Keratinocyte (primary cell): ENCODE data around the gene DUSP16. TPM values are rescaled to one million over a fixed set of nuclear protein-coding genes. Genes with fewer than 3 reads are reported as not detected.

Experiments used
- DNase-seq: peaks from one replicate; pipeline ENCODE4 v3.0.0-alpha.2; 2011; ENCODE audit warnings: low read depth, missing footprints, low spot score
- FAIRE-seq: peaks from 2 replicates; lab custom pipeline; 2011; peaks lifted over from hg19 to GRCh38; lab: Jason Lieb, UNC
- H2AFZ ChIP-seq: 2 replicates; pipeline ENCODE4 v1.6.0; 2012; ENCODE audit warnings: low read length, control low read depth, inconsistent platforms; ENCODE audit not compliant: control insufficient read depth
- H3K27ac ChIP-seq: 2 replicates; pipeline ENCODE4 v1.5.1; 2011; ENCODE audit warnings: low read length; ENCODE audit not compliant: control insufficient read depth, insufficient read depth
- H3K27me3 ChIP-seq: 3 replicates; pipeline ENCODE4 v1.6.0; 2011; ENCODE audit warnings: low read length; ENCODE audit not compliant: control insufficient read depth, insufficient read depth; ENCODE audit errors: extremely low read depth
- H3K36me3 ChIP-seq, 2 experiments: 2 replicates in 1 of 2; 3 replicates in 1 of 2; pipeline ENCODE4 v1.5.1; 2011; ENCODE audit warnings: low read length in 2 of 2, mild to moderate bottlenecking in 1 of 2; ENCODE audit not compliant: control insufficient read depth in 2 of 2, insufficient read depth in 2 of 2; ENCODE audit errors: extremely low read depth in 1 of 2
- H3K4me1 ChIP-seq: 3 replicates; pipeline ENCODE4 v1.5.1; 2011; ENCODE audit warnings: low read length; ENCODE audit not compliant: control insufficient read depth, insufficient read depth; ENCODE audit errors: extremely low read depth
- H3K4me2 ChIP-seq: 3 replicates; pipeline ENCODE4 v1.6.0; 2011; ENCODE audit warnings: low read depth, low read length; ENCODE audit not compliant: control insufficient read depth, insufficient read depth; ENCODE audit errors: extremely low read depth
- H3K4me3 ChIP-seq, 3 experiments: fragments of 200-600 bp in 1 of 3; sonication (generic) in 1 of 3; 2 replicates in 2 of 3; 3 replicates in 1 of 3; pipeline ENCODE4 v1.5.1; 2011 to 2016; ENCODE audit warnings: low read length in 3 of 3, mild to moderate bottlenecking in 3 of 3, control low read depth in 2 of 3, inconsistent platforms in 1 of 3, low read depth in 1 of 3, mixed read lengths in 1 of 3, mixed run types in 1 of 3, moderate library complexity in 1 of 3; ENCODE audit not compliant: control insufficient read depth in 2 of 3, insufficient read depth in 2 of 3; ENCODE audit errors: extremely low read depth in 1 of 3
- H3K79me2 ChIP-seq: 2 replicates; pipeline ENCODE4 v1.6.0; 2012; ENCODE audit warnings: low read length; ENCODE audit not compliant: control insufficient read depth, insufficient read depth
- H3K9ac ChIP-seq: 3 replicates; pipeline ENCODE4 v1.6.0; 2011; ENCODE audit warnings: low read length; ENCODE audit not compliant: control insufficient read depth, insufficient read depth; ENCODE audit errors: extremely low read depth
- H3K9me1 ChIP-seq: 3 replicates; pipeline ENCODE4 v1.6.0; 2011; ENCODE audit warnings: low read length; ENCODE audit not compliant: control insufficient read depth, insufficient read depth; ENCODE audit errors: extremely low read depth
- H3K9me3 ChIP-seq: 2 replicates; pipeline ENCODE4 v1.5.1; 2012; ENCODE audit warnings: low read depth, low read length; ENCODE audit not compliant: control insufficient read depth
- H4K20me1 ChIP-seq: 3 replicates; pipeline ENCODE4 v1.6.0; 2011; ENCODE audit warnings: low read length; ENCODE audit not compliant: control insufficient read depth, insufficient read depth; ENCODE audit errors: extremely low read depth
- CTCF ChIP-seq, 3 experiments: IDR thresholded peaks in 1 of 3; conservative IDR thresholded peaks in 1 of 3; optimal IDR thresholded peaks in 1 of 3; 2 replicates in 2 of 3; 3 replicates in 1 of 3; pipeline versions ENCODE3 to v1.5.1; 2011; ENCODE audit warnings: low read length in 3 of 3, mild to moderate bottlenecking in 3 of 3, moderate library complexity in 2 of 3, control low read depth in 1 of 3, inconsistent platforms in 1 of 3; ENCODE audit not compliant: insufficient read depth in 2 of 3; ENCODE audit errors: extremely low read depth in 1 of 3
- EZH2 ChIP-seq: IDR thresholded peaks from one replicate; pipeline ENCODE4 v1.6.1; 2012; ENCODE audit warnings: inconsistent platforms, mild to moderate bottlenecking, low read length, moderate library complexity
- dilution Hi-C: fragments of 300-500 bp; cut with MboI; formaldehyde crosslinking; loops from one replicate; pipeline ENCODE4 v1.7.0; 2020; ENCODE audit warnings: low sequenced_read_pairs; ENCODE audit not compliant: extremely low pct_ligation_motif_present
- polyA plus RNA-seq, 5 experiments: library from polyadenylated mRNA; depleted of rRNA in 3 of 5; stranded (reverse) in 3 of 5; stranded (forward) in 1 of 5; unstranded in 1 of 5; fragments of >200 nt; gene quantifications; 1 replicate in 1 of 5; 2 replicates in 3 of 5; 3 replicates in 1 of 5; pipeline versions ENCODE4 v1.2.1 to v1.2.3, GENCODE V29; 2011 to 2012; ENCODE audit warnings: missing spikeins in 2 of 5, low read depth in 1 of 5, low replicate concordance in 1 of 5

DUSP16 gene
- polyA plus RNA-seq, 1 donor (not counting 4 experiments of a cell fraction or from before 2014, with no cell fraction given): 9.3 TPM

GRCh38 chr12:12481631-12482030 lies 81.0 kb downstream of the DUSP16 start:
- peaks cover 8 to 16% of the 10 kb centered on the region in 2 experiments for H3K36me3 ChIP-seq
- H3K79me2 ChIP-seq: no peaks in the 10 kb centered on the region
- no peaks in the 10 kb centered on the region for H3K9me1 ChIP-seq
- no peak for DNase-seq
- dilution Hi-C loops: no loop called here
- H4K20me1 ChIP-seq: no peaks in the 10 kb centered on the region
- H3K9me3 ChIP-seq: no peaks in the 10 kb centered on the region
- H3K4me3 ChIP-seq: no peak overlapping the region
- H3K27me3 ChIP-seq: no peaks in the 10 kb centered on the region
- H3K4me1 ChIP-seq: no peaks in the 10 kb centered on the region
- FAIRE-seq: no peak
- no peak for TF ChIP-seq EZH2
- TF ChIP-seq CTCF (optimal IDR thresholded peaks at IDR 0.05 in 1 of 3, IDR thresholded peaks at IDR 0.05 in 1 of 3, conservative IDR thresholded peaks at IDR 0.05 in 1 of 3; ENCODE audit: extremely low read depth in 1 of 3, insufficient read depth in 2 of 3, low read length in 3 of 3): no peak
- no peak overlapping the region for H3K9ac ChIP-seq
- no peak overlapping the region for H2AFZ ChIP-seq
- no peak overlapping the region for H3K27ac ChIP-seq
- H3K4me2 ChIP-seq: no peak overlapping the region

DNA sequence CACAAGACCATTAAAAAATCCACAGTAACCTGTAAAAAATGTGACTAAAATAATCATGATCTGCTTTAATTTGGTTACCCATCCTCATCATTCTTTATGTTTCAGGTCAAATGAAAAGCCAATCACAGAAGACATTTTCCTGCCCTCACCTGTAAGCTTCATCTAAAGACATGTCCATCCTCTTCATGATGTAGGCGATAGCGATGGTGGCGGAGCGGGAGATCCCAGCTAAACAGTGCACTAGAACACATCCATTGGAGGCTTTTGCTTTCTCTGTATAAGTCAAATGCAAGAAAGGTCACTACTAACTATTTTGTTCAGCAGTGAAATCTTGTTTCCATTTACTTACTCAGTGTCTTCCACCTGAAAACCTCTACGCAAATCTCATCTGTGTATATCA lies 82.6 kb downstream of the DUSP16 start:
- peaks cover 12 to 20% of the 10 kb centered on the region in 2 experiments for H3K36me3 ChIP-seq
- no peaks in the 10 kb centered on the region for H3K9me3 ChIP-seq
- no peaks in the 10 kb centered on the region for H3K27me3 ChIP-seq
- H3K4me2 ChIP-seq: no peak overlapping the region
- H3K9me1 ChIP-seq: no peaks in the 10 kb centered on the region
- no peaks in the 10 kb centered on the region for H3K4me1 ChIP-seq
- no peak for DNase-seq
- no peak for FAIRE-seq
- H3K9ac ChIP-seq: no peak overlapping the region
- H3K4me3 ChIP-seq: no peak overlapping the region
- no peaks in the 10 kb centered on the region for H4K20me1 ChIP-seq
- dilution Hi-C loops: no loop called here
- H3K79me2 ChIP-seq: no peaks in the 10 kb centered on the region
- H2AFZ ChIP-seq: no peak overlapping the region
- H3K27ac ChIP-seq: no peak overlapping the region
- no peak for TF ChIP-seq EZH2
- TF ChIP-seq CTCF (optimal IDR thresholded peaks at IDR 0.05 in 1 of 3, IDR thresholded peaks at IDR 0.05 in 1 of 3, conservative IDR thresholded peaks at IDR 0.05 in 1 of 3; ENCODE audit: extremely low read depth in 1 of 3, insufficient read depth in 2 of 3, low read length in 3 of 3): no peak
